ENCODE data around the gene TMIGD2.
A peak's percentile ranks its signal among the peaks of the same experiment; 100 is the strongest.

TMIGD2 gene

GRCh38 chr19:4268816-4269430, 33.3 kb downstream of the TMIGD2 start:
- H3K9ac ChIP-seq (ENCODE audit: low read depth, low read length): no peak overlapping the region

GRCh38 chr19:4267901-4268815, 34.0 kb downstream of the TMIGD2 start:
- Histone ChIP-seq H3K4me3 (ENCODE audit: low read length) (no peak overlapping the region), H3K9ac (ENCODE audit: low read depth, low read length) (no peak overlapping the region), H3K9me3 (ENCODE audit: insufficient read depth, low read depth, low read length) (no peaks in the 10 kb centered on the region), H3K36me3 (ENCODE audit: insufficient read depth, low read depth, low read length) (peaks cover 32% of the 10 kb centered on the region), H3K4me1 (ENCODE audit: insufficient read depth, low read length) (no peaks in the 10 kb centered on the region), H3K27ac (ENCODE audit: low read length) (no peak overlapping the region), H3K27me3 (ENCODE audit: insufficient read depth, low read length) (no peaks in the 10 kb centered on the region)

More at GRCh38 chr19:4268816-4269430, 33.3 kb downstream of the TMIGD2 start:
- H3K27ac ChIP-seq (ENCODE audit: low read length): no peak overlapping the region
- H3K9me3 ChIP-seq (ENCODE audit: insufficient read depth, low read depth, low read length): no peaks in the 10 kb centered on the region
- H3K27me3 ChIP-seq (ENCODE audit: insufficient read depth, low read length): no peaks in the 10 kb centered on the region
- peaks cover 30% of the 10 kb centered on the region for H3K36me3 ChIP-seq (ENCODE audit: insufficient read depth, low read depth, low read length)
- no peaks in the 10 kb centered on the region for H3K4me1 ChIP-seq (ENCODE audit: insufficient read depth, low read length)
- H3K4me3 ChIP-seq (ENCODE audit: low read length): no peak overlapping the region

DNA sequence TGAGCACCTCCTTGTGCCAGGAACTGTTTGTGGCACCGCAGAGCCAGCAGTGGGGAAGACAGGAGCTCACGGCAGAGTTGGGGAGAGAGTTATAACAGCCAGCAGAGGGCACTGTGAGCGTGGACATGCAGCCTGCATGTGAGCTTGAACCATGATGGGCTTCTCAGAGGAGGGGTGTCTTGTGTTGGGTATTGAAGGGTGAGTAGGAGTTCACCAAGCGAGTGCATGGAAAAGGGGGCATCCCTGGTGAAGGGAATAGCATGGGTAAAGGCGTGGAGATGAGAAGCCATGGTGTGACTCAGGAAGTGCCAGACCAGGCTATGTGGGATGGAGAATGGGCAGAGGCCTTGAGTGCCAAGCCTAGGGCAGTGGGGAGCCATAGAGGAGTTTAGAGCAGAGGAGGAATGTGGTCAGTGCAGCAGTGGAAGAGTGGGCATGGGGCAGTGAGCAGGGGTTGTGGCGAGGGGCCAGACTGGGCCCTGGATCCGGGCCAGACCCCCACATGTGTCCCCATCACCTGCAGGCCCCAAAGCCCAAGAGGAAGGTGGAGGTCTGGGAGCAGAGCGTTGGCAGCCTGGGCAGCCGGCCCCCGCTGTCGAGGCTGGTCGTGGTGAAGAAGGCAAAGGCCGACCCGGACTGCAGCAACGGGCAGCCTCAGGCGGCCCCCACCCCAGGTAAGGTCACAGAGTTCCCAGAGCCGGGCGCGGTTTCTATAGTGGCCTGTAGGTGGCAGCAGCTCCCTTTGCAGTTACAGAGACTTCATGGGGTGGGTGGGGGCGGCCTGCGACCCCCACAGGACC, 34.9 kb downstream of the TMIGD2 start:
- no peak overlapping the region for H3K9ac ChIP-seq (ENCODE audit: low read depth, low read length)
- no peak overlapping the region for H3K4me3 ChIP-seq (ENCODE audit: low read length)
- peaks cover 41% of the 10 kb centered on the region for H3K36me3 ChIP-seq (ENCODE audit: insufficient read depth, low read depth, low read length)
- H3K27me3 ChIP-seq (ENCODE audit: insufficient read depth, low read length): no peaks in the 10 kb centered on the region
- no peaks in the 10 kb centered on the region for H3K4me1 ChIP-seq (ENCODE audit: insufficient read depth, low read length)
- no peak overlapping the region for H3K27ac ChIP-seq (ENCODE audit: low read length)
- H3K9me3 ChIP-seq (ENCODE audit: insufficient read depth, low read depth, low read length): no peaks in the 10 kb centered on the region

DNA sequence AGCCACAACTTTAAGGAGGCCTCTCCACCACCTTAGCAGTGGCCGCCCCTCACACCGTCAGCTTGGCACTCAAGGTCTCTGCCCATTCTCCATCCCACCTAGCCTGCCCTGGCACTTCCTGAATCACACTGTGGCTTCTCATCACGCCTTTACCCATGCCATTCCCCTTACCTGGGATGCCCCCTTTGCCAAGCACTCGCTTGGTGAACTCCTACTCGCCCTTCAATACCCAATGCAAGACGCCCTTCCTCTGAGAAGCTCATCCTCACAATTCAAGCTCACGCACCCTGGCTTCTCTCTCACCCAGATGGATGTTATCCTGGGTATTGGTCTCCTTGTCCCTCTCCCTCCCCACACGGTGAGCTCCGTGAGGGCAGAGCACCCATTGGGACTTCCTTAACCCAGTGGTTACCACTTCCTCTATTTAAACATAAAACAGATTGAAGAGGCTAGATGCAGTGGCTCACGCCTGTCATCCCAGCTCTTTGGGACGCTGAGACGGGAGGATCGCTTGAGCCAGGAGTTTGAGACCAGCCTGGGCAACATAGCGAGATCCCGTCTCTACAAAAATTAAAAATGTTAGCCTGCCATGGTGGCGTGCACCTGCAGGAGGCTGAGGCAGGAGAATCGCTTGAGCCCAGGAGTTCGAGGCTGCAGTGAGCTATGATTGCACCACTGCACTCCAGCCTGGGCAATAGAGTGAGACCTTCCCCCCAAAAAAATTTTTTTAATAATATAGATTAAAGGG, 35.8 kb downstream of the TMIGD2 start:
- no peaks in the 10 kb centered on the region for H3K4me1 ChIP-seq (ENCODE audit: insufficient read depth, low read length)
- no peak overlapping the region for H3K4me3 ChIP-seq (ENCODE audit: low read length)
- no peaks in the 10 kb centered on the region for H3K27me3 ChIP-seq (ENCODE audit: insufficient read depth, low read length)
- H3K9ac ChIP-seq (ENCODE audit: low read depth, low read length): no peak overlapping the region
- no peaks in the 10 kb centered on the region for H3K9me3 ChIP-seq (ENCODE audit: insufficient read depth, low read depth, low read length)
- H3K27ac ChIP-seq (ENCODE audit: low read length): no peak overlapping the region
- peaks cover 43% of the 10 kb centered on the region for H3K36me3 ChIP-seq (ENCODE audit: insufficient read depth, low read depth, low read length)

GRCh38 chr19:4264812-4265211, 37.4 kb downstream of the TMIGD2 start:
- Histone ChIP-seq H3K4me1 (ENCODE audit: insufficient read depth, low read length) (no peaks in the 10 kb centered on the region), H3K27ac (ENCODE audit: low read length) (no peak overlapping the region), H3K9me3 (ENCODE audit: insufficient read depth, low read depth, low read length) (no peaks in the 10 kb centered on the region), H3K9ac (ENCODE audit: low read depth, low read length) (no peak overlapping the region), H3K36me3 (ENCODE audit: insufficient read depth, low read depth, low read length) (peaks cover 56% of the 10 kb centered on the region), H3K27me3 (ENCODE audit: insufficient read depth, low read length) (no peaks in the 10 kb centered on the region), H3K4me3 (ENCODE audit: low read length) (no peak overlapping the region)

GRCh38 chr19:4260613-4261191, 41.5 kb downstream of the TMIGD2 start:
- no peak overlapping the region for H3K4me3 ChIP-seq (ENCODE audit: low read length)
- H3K9me3 ChIP-seq (ENCODE audit: insufficient read depth, low read depth, low read length): peaks cover 6% of the 10 kb centered on the region; the same call in 1 of the 2 replicates
- H3K27me3 ChIP-seq (ENCODE audit: insufficient read depth, low read length): no peaks in the 10 kb centered on the region
- no peaks in the 10 kb centered on the region for H3K4me1 ChIP-seq (ENCODE audit: insufficient read depth, low read length)
- H3K27ac ChIP-seq (ENCODE audit: low read length): no peak overlapping the region
- H3K9ac ChIP-seq (ENCODE audit: low read depth, low read length): no peak overlapping the region
- peaks cover 62% of the 10 kb centered on the region for H3K36me3 ChIP-seq (ENCODE audit: insufficient read depth, low read depth, low read length)

DNA sequence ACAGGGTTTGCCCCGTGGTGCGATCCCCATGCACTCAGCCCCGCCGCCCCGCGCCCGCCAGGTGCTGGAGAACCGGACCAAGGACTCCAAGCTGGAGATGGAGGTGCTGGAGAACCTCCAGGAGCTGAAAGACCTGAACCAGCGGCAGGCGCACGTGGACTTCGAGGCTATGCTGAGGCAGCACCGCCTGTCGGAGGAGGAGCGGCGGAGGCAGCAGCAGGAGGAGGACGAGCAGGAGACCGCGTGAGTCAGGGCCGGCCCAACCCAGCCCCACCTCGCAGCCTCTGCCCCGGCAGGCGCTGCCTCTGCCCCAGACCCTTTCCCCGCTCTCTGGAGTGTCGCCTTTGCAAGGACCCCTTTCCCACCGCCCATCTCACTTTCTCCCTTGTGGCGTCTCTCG, 44.0 kb downstream of the TMIGD2 start:
- H3K9me3 ChIP-seq (ENCODE audit: insufficient read depth, low read depth, low read length): peaks cover 6% of the 10 kb centered on the region; the same call in 1 of the 2 replicates
- peaks cover 65% of the 10 kb centered on the region for H3K36me3 ChIP-seq (ENCODE audit: insufficient read depth, low read depth, low read length)
- H3K27me3 ChIP-seq (ENCODE audit: insufficient read depth, low read length): no peaks in the 10 kb centered on the region
- H3K4me3 ChIP-seq (ENCODE audit: low read length): no peak overlapping the region
- H3K9ac ChIP-seq (ENCODE audit: low read depth, low read length): no peak overlapping the region
- no peak overlapping the region for H3K27ac ChIP-seq (ENCODE audit: low read length)
- H3K4me1 ChIP-seq (ENCODE audit: insufficient read depth, low read length): no peaks in the 10 kb centered on the region

GRCh38 chr19:4257025-4257424, 45.2 kb downstream of the TMIGD2 start:
- Histone ChIP-seq H3K4me1 (ENCODE audit: insufficient read depth, low read length) (no peaks in the 10 kb centered on the region), H3K36me3 (ENCODE audit: insufficient read depth, low read depth, low read length) (peaks cover 62% of the 10 kb centered on the region), H3K9ac (ENCODE audit: low read depth, low read length) (no peak overlapping the region), H3K27me3 (ENCODE audit: insufficient read depth, low read length) (no peaks in the 10 kb centered on the region), H3K4me3 (ENCODE audit: low read length) (no peak overlapping the region), H3K9me3 (ENCODE audit: insufficient read depth, low read depth, low read length) (peaks cover 6% of the 10 kb centered on the region; the same call in 1 of the 2 replicates), H3K27ac (ENCODE audit: low read length) (no peak overlapping the region)

DNA sequence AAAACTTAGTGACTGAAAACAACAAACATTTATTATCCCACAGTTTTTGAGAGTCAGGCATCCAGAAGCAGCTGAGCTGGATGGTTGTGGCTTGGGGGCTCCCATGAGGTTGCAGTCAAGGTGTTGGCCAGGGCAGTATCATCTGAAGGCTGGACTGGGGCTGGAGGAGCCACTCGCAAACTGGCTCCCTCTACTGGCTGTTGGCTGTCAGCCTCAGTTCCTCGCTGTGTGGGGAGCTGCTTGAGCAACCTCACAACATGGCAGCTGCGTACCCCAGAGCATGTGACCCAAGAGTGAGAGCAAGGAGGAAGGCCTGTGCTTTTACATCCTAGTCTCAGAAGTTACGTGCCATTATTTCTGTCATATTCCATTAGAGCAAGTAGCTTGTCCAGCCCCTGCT, 45.6 kb downstream of the TMIGD2 start:
- Histone ChIP-seq H3K27me3 (ENCODE audit: insufficient read depth, low read length) (no peaks in the 10 kb centered on the region), H3K36me3 (ENCODE audit: insufficient read depth, low read depth, low read length) (peaks cover 66% of the 10 kb centered on the region), H3K27ac (ENCODE audit: low read length) (no peak overlapping the region), H3K9me3 (ENCODE audit: insufficient read depth, low read depth, low read length) (peaks cover 6% of the 10 kb centered on the region; the same call in 1 of the 2 replicates), H3K9ac (ENCODE audit: low read depth, low read length) (no peak overlapping the region), H3K4me1 (ENCODE audit: insufficient read depth, low read length) (no peaks in the 10 kb centered on the region), H3K4me3 (ENCODE audit: low read length) (no peak overlapping the region)

GRCh38 chr19:4246767-4247593, 55.2 kb downstream of the TMIGD2 start, which contains the start of gene YJU2:
Gene YJU2 (plus strand): TSS chr19:4247080. CDS start chr19:4247147, 67 bp downstream.
- Histone ChIP-seq H3K9ac (ENCODE audit: low read depth, low read length) (peak within 1 kb of the TSS; percentile 89), H3K4me3 (ENCODE audit: low read length) (peak within 1 kb of the TSS; percentile 85), H3K36me3 (ENCODE audit: insufficient read depth, low read depth, low read length) (peaks cover 36% of the 10 kb centered on the region), H3K4me1 (ENCODE audit: insufficient read depth, low read length) (no peaks in the 10 kb centered on the region; the same call in 1 of the 2 replicates), H3K27ac (ENCODE audit: low read length) (peak within 1 kb of the TSS; percentile 80), H3K9me3 (ENCODE audit: insufficient read depth, low read depth, low read length) (no peaks in the 10 kb centered on the region; the same call in 1 of the 2 replicates), H3K27me3 (ENCODE audit: insufficient read depth, low read length) (0 out of 2 replicates have a peak, but pooled peaks cover 1% of the 10 kb centered on the region)
